ENCODE measurements around the gene ZFYVE9. TPM values are rescaled to one million over a fixed set of nuclear protein-coding genes. Genes with fewer than 3 reads are reported as not detected.

The ZFYVE9 gene
- total RNA-seq, 1 experiment from 2014 or later, result 28.4 TPM

DNA sequence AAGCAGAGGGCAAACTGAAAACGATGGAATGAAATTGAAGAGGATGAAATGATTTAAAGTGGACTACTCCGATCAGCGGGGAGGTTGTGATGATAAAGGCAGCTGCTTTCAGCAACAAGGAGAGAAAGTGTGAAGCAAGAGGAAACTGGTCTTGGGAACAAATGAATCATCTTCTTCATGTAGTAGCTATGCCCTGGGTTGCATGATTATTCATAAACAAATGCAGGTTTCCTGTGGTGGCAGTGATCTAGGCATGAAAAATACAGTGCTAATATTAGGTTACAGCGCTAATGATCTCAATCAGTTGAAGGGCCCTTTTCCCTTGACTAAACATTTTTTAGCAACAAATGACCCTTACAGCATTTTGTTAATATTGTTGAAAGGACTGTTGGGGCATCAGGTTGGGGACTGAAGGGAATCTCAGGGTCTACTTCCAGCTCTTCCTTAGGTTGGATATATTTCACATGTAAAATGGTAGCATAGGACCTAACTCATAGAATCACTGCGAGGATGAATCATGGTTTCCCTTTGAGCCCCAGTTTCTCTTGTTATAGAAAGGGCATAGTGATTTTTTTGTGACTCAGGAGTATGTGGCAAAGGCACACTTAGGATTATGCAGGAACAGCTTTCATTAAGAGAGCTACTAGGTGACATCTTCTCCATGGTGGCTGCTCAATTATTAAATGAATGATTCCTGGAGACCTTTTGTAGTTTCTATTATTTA is 1.9 kb upstream of the ZFYVE9 start:
- Histone ChIP-seq H4K20me1 (ENCODE audit: control insufficient read depth, insufficient read depth, insufficient read length) (no peaks in the 10 kb centered on the region), H3K27ac (ENCODE audit: insufficient read length, low read depth, low read length) (no peak overlapping the region), H4K5ac (ENCODE audit: insufficient read length, low read depth, low read length) (no peak overlapping the region), H2BK5ac (ENCODE audit: insufficient read length, low read length) (no peak overlapping the region), H3K23me2 (ENCODE audit: insufficient read length, low read depth, low read length, poor library complexity, severe bottlenecking) (peaks cover 6% of the 10 kb centered on the region), H3K79me1 (ENCODE audit: insufficient read depth, low read depth, low read length, poor library complexity, severe bottlenecking) (no peaks in the 10 kb centered on the region), H2BK20ac (ENCODE audit: low read depth, low read length, poor library complexity, severe bottlenecking) (no peak overlapping the region), H2BK12ac (ENCODE audit: insufficient read length, low read depth, low read length) (no peak overlapping the region), H3K4me1 (ENCODE audit: insufficient read depth, low read length) (no peaks in the 10 kb centered on the region), H2BK120ac (ENCODE audit: low read depth, low read length, poor library complexity, severe bottlenecking) (no peak overlapping the region), H2AFZ (ENCODE audit: low read length) (no peak overlapping the region), H4K8ac (replicated peaks; ENCODE audit: insufficient read length, low read depth, low read length) (no peak overlapping the region), H3T11ph (ENCODE audit: low read length) (no peak overlapping the region), H4K91ac (ENCODE audit: insufficient read length, low read depth, low read length) (no peak overlapping the region), H3K9ac (ENCODE audit: extremely low read depth, insufficient read length, low read length) (no peak overlapping the region), H3K14ac (ENCODE audit: insufficient read depth, low read length) (no peak overlapping the region), H3K18ac (ENCODE audit: insufficient read length, low read depth, low read length) (no peak overlapping the region), H3K9me3 (ENCODE audit: control insufficient read depth, low read depth, low read length) (no peaks in the 10 kb centered on the region), H2BK15ac (ENCODE audit: low read depth, low read length) (no peak overlapping the region), H3K27me3 (ENCODE audit: insufficient read depth, low read length) (no peaks in the 10 kb centered on the region; the same call in 1 of the 2 replicates), H3K4me2 (ENCODE audit: insufficient read depth, insufficient read length, low read length) (no peak overlapping the region), H3K56ac (ENCODE audit: insufficient read length, low read depth, low read length) (no peak overlapping the region), H3K4ac (ENCODE audit: low read depth, low read length) (no peak overlapping the region), H2AK5ac (ENCODE audit: insufficient read length, low read length) (no peak overlapping the region), H3K79me2 (ENCODE audit: insufficient read depth, low read length) (peaks cover 3% of the 10 kb centered on the region; the same call in 1 of the 2 replicates), H3K23ac (ENCODE audit: insufficient read length, low read depth, low read length) (no peak overlapping the region)
- no peaks in the 10 kb centered on the region for H3K9me3 Mint-ChIP-seq
- no peak for TF ChIP-seq CTCF (conservative IDR thresholded peaks at IDR 0.05)
- no peak overlapping the region for H3K4me3 Mint-ChIP-seq
- no peak for DNase-seq
- H3K36me3 Mint-ChIP-seq (ENCODE audit: insufficient read depth in 1 of 3, low read depth in 3 of 3), result no peaks in the 10 kb centered on the region; a peak in 1 of 7 replicates
- H3K4me1 Mint-ChIP-seq, result peaks cover 12 to 14% of the 10 kb centered on the region in 2 experiments
- H3K27me3 Mint-ChIP-seq (ENCODE audit: low read depth), result peaks cover 11% of the 10 kb centered on the region; the same call in 1 of the 2 replicates
- no peak overlapping the region for H3K27ac Mint-ChIP-seq
- no CpG with 5 or more reads among the region's 5 CpGs for WGBS (ENCODE audit: extremely low coverage, insufficient read length, low lambda C conversion rate)
